LNCaP clone FGC (cell line): ENCODE results near the gene SMAP2.

ENCODE experiments used
- DNase-seq: peaks from one replicate; pipeline ENCODE4 v3.0.0-alpha.2; 2011; ENCODE audit warnings: low read depth
- H3K4me3 ChIP-seq: 2 replicates; pipeline ENCODE4 v1.5.1; 2011; ENCODE audit warnings: mild to moderate bottlenecking, low read depth, low read length, control low read depth
- CTCF ChIP-seq: IDR thresholded peaks from 2 replicates; pipeline ENCODE4 v1.5.1; 2012; ENCODE audit warnings: mild to moderate bottlenecking; ENCODE audit not compliant: control insufficient read depth, insufficient read depth; ENCODE audit errors: extremely low read depth

Gene SMAP2

GRCh38 chr1:40450495-40451237, 77.1 kb downstream of the SMAP2 start:
- TF ChIP-seq CTCF, result no peak
- peak overlapping the region; percentile 72 for H3K4me3 ChIP-seq
- DNase-seq, result no peak

- H3K4me3 ChIP-seq, result peak overlapping the region; percentile 72; the same call in 1 of the 2 replicates
- no peak for DNase-seq
Measured at GRCh38 chr1:40451238-40451585, 77.7 kb downstream of the SMAP2 start.

GRCh38 chr1:40454873-40455272, 81.3 kb downstream of the SMAP2 start:
- no peak overlapping the region for H3K4me3 ChIP-seq
- no peak for DNase-seq
- TF ChIP-seq CTCF, result no peak

More at GRCh38 chr1:40451238-40451585, 77.7 kb downstream of the SMAP2 start:
- no peak for TF ChIP-seq CTCF

GRCh38 chr1:40462956-40463590, 89.5 kb downstream of the SMAP2 start:
- DNase-seq, result no peak
- no peak overlapping the region for H3K4me3 ChIP-seq
- no peak for TF ChIP-seq CTCF

- DNase-seq, result no peak
Measured at GRCh38 chr1:40469327-40469726, 95.8 kb downstream of the SMAP2 start.

More at GRCh38 chr1:40469327-40469726, 95.8 kb downstream of the SMAP2 start:
- H3K4me3 ChIP-seq, result no peak overlapping the region
- no peak for TF ChIP-seq CTCF
